ENCODE results near the gene ELP4.

The ELP4 gene

GRCh38 chr11:31802609-31802989, 293.0 kb downstream of the ELP4 start:
- DNase-seq = peak; percentile 23
- Mint-ChIP-seq H3K4me1 (peaks cover 25% of the 10 kb centered on the region), H3K27ac (no peak overlapping the region), H3K36me3 (ENCODE audit: low read depth) (no peaks in the 10 kb centered on the region), H3K9me3 (no peaks in the 10 kb centered on the region), H3K27me3 (ENCODE audit: low read depth, poor library complexity) (no peaks in the 10 kb centered on the region), H3K4me3 (no peak overlapping the region)
- no peak for TF ChIP-seq CTCF (IDR thresholded peaks at IDR 0.05)

GRCh38 chr11:31802990-31803812, 293.6 kb downstream of the ELP4 start:
- no peaks in the 10 kb centered on the region for H3K27me3 Mint-ChIP-seq (ENCODE audit: low read depth, poor library complexity)
- no peak for TF ChIP-seq CTCF (IDR thresholded peaks at IDR 0.05)
- H3K4me1 Mint-ChIP-seq = peaks cover 20% of the 10 kb centered on the region
- no peaks in the 10 kb centered on the region for H3K9me3 Mint-ChIP-seq
- H3K27ac Mint-ChIP-seq = no peak overlapping the region
- no peaks in the 10 kb centered on the region for H3K36me3 Mint-ChIP-seq (ENCODE audit: low read depth)
- peak; percentile 24 for DNase-seq
- H3K4me3 Mint-ChIP-seq = no peak overlapping the region

- no peak for TF ChIP-seq CTCF (IDR thresholded peaks at IDR 0.05)
- H3K36me3 Mint-ChIP-seq (ENCODE audit: low read depth) = no peaks in the 10 kb centered on the region
- no peak for DNase-seq
- H3K9me3 Mint-ChIP-seq = no peaks in the 10 kb centered on the region
- peaks cover 22% of the 10 kb centered on the region for H3K4me1 Mint-ChIP-seq
- no peaks in the 10 kb centered on the region for H3K27me3 Mint-ChIP-seq (ENCODE audit: low read depth, poor library complexity)
- no peak overlapping the region for H3K27ac Mint-ChIP-seq
- peak overlapping the region; percentile 11 for H3K4me3 Mint-ChIP-seq
Measured at GRCh38 chr11:31803813-31804311, 294.3 kb downstream of the ELP4 start.

- DNase-seq = peak; percentile 35
- TF ChIP-seq CTCF (IDR thresholded peaks at IDR 0.05) = no peak
- H3K4me3 Mint-ChIP-seq = peak overlapping the region; percentile 36
- H3K36me3 Mint-ChIP-seq (ENCODE audit: low read depth) = no peaks in the 10 kb centered on the region
- H3K9me3 Mint-ChIP-seq = no peaks in the 10 kb centered on the region
- H3K27ac Mint-ChIP-seq = no peak overlapping the region
- peaks cover 28% of the 10 kb centered on the region for H3K4me1 Mint-ChIP-seq
- H3K27me3 Mint-ChIP-seq (ENCODE audit: low read depth, poor library complexity) = no peaks in the 10 kb centered on the region
Measured at GRCh38 chr11:31804312-31805036, 294.9 kb downstream of the ELP4 start.

GRCh38 chr11:31805037-31805628, 295.6 kb downstream of the ELP4 start:
- no peaks in the 10 kb centered on the region for H3K36me3 Mint-ChIP-seq (ENCODE audit: low read depth)
- no peak overlapping the region for H3K27ac Mint-ChIP-seq
- peaks cover 29% of the 10 kb centered on the region for H3K4me1 Mint-ChIP-seq

More at GRCh38 chr11:31805037-31805628, 295.6 kb downstream of the ELP4 start:
- DNase-seq = peak; percentile 40
- H3K27me3 Mint-ChIP-seq (ENCODE audit: low read depth, poor library complexity) = no peaks in the 10 kb centered on the region
- no peaks in the 10 kb centered on the region for H3K9me3 Mint-ChIP-seq
- no peak for TF ChIP-seq CTCF (IDR thresholded peaks at IDR 0.05)
- H3K4me3 Mint-ChIP-seq = peak overlapping the region; percentile 36
